HEK293T (cell line): ENCODE data around the gene LTN1.

ENCODE experiments used
- ARNT ChIP-seq: fragments of 450-650 bp; IDR thresholded peaks from 2 replicates; pipeline ENCODE4 v1.6.1; 2017; ENCODE audit warnings: mild to moderate bottlenecking
- BHLHE40 ChIP-seq: fragments of 450-650 bp; IDR thresholded peaks from 2 replicates; pipeline ENCODE4 v1.6.1; 2016; ENCODE audit warnings: mild to moderate bottlenecking, moderate library complexity, borderline replicate concordance
- ELF4 ChIP-seq: fragments of 450-650 bp; IDR thresholded peaks from 2 replicates; pipeline ENCODE4 v1.6.1; 2017; ENCODE audit warnings: antibody characterized with exemption
- FOXA1 ChIP-seq: fragments of 450-650 bp; IDR thresholded peaks from 2 replicates; pipeline ENCODE4 v1.6.1; 2016; ENCODE audit warnings: mild to moderate bottlenecking
- FOXK2 ChIP-seq: fragments of 450-650 bp; IDR thresholded peaks from 2 replicates; pipeline ENCODE4 v1.6.1; 2016; ENCODE audit warnings: mild to moderate bottlenecking
- FOXM1 ChIP-seq: fragments of 450-650 bp; IDR thresholded peaks from 2 replicates; pipeline ENCODE4 v1.6.1; 2017; ENCODE audit warnings: mild to moderate bottlenecking, borderline replicate concordance
- HDGF ChIP-seq: fragments of 450-650 bp; IDR thresholded peaks from 2 replicates; pipeline ENCODE4 v1.6.1; 2017; ENCODE audit warnings: antibody characterized with exemption, borderline replicate concordance
- LEF1 ChIP-seq: fragments of 450-650 bp; IDR thresholded peaks from 2 replicates; pipeline ENCODE4 v1.6.1; 2017; ENCODE audit warnings: mild to moderate bottlenecking, borderline replicate concordance
- SP1 ChIP-seq: fragments of 450-650 bp; IDR thresholded peaks from 2 replicates; pipeline ENCODE4 v1.6.1; 2017
- SUZ12 ChIP-seq: fragments of 450-650 bp; IDR thresholded peaks from 2 replicates; pipeline ENCODE4 v1.6.1; 2016; ENCODE audit warnings: mild to moderate bottlenecking
- ZNF384 ChIP-seq: fragments of 450-650 bp; IDR thresholded peaks from 2 replicates; pipeline ENCODE4 v1.6.1; 2016
- TF ChIP-seq, protein P1 (sequence below): fragments of 450-650 bp; IDR thresholded peaks from 2 replicates; pipeline ENCODE4 v1.6.1; 2016

DNA sequence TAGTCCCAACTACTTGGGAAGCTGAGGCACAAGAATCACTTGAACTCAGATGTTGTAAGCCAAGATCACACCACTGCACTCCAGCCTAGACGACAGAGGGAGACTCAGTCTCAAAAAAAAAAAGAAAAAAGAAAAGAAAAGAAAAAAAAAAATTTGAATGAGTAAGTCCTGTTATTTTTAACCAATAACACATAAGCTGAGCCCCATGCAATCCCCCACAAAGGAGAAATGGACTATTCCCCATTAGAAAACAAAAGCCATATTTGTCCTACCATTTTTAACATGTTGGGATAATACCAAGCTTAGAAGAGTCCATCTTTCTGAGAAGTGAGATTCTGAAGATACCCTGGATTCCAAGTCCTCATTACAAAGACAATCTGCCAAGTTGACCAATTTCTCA lies 32.4 kb downstream of the LTN1 start:
- no peak for TF ChIP-seq HDGF
- TF ChIP-seq BHLHE40, result no peak
- TF ChIP-seq FOXA1, result no peak
- no peak for TF ChIP-seq ELF4
- TF ChIP-seq ZNF384, result no peak
- no peak for TF ChIP-seq FOXM1
- no peak for TF ChIP-seq LEF1
- no peak for TF ChIP-seq FOXK2
- TF ChIP-seq, protein P1, sequence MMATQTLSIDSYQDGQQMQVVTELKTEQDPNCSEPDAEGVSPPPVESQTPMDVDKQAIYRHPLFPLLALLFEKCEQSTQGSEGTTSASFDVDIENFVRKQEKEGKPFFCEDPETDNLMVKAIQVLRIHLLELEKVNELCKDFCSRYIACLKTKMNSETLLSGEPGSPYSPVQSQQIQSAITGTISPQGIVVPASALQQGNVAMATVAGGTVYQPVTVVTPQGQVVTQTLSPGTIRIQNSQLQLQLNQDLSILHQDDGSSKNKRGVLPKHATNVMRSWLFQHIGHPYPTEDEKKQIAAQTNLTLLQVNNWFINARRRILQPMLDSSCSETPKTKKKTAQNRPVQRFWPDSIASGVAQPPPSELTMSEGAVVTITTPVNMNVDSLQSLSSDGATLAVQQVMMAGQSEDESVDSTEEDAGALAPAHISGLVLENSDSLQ, result no peak
- TF ChIP-seq SUZ12, result no peak
- no peak for TF ChIP-seq SP1
- TF ChIP-seq ARNT, result no peak
